Endothelial cell (in vitro differentiated cells): ENCODE measurements around the gene PLIN5. TPM values are rescaled to one million over a fixed set of nuclear protein-coding genes. Genes with fewer than 3 reads are reported as not detected.

Experiments
- DNase-seq: peaks from one replicate; pipeline ENCODE4 v3.0.0; 2021; ENCODE audit warnings: low spot score
- H3K27ac Mint-ChIP-seq: one replicate; pipeline ENCODE4 v1.8.0; 2021; ENCODE audit warnings: mixed read lengths, inconsistent platforms; ENCODE audit not compliant: unreplicated experiment
- H3K27me3 Mint-ChIP-seq: one replicate; pipeline ENCODE4 v1.8.0; 2021; ENCODE audit warnings: mild to moderate bottlenecking, moderate library complexity, mixed read lengths, inconsistent platforms; ENCODE audit not compliant: unreplicated experiment
- H3K36me3 Mint-ChIP-seq: one replicate; pipeline ENCODE4 v1.8.0; 2021; ENCODE audit warnings: mild to moderate bottlenecking, low read depth, mixed read lengths, inconsistent platforms; ENCODE audit not compliant: unreplicated experiment
- H3K4me1 Mint-ChIP-seq: one replicate; pipeline ENCODE4 v1.8.0; 2021; ENCODE audit warnings: mild to moderate bottlenecking, mixed read lengths, inconsistent platforms; ENCODE audit not compliant: unreplicated experiment
- H3K4me3 Mint-ChIP-seq: one replicate; pipeline ENCODE4 v1.8.0; 2021; ENCODE audit warnings: mild to moderate bottlenecking, mixed read lengths, inconsistent platforms; ENCODE audit not compliant: unreplicated experiment
- H3K9me3 Mint-ChIP-seq: one replicate; pipeline ENCODE4 v1.8.0; 2021; ENCODE audit warnings: mixed read lengths, inconsistent platforms; ENCODE audit not compliant: unreplicated experiment
- CTCF ChIP-seq: fragments of 200-600 bp; sonication (generic); IDR thresholded peaks from one replicate; pipeline ENCODE4 v1.5.0; 2021; ENCODE audit warnings: antibody characterized with exemption; ENCODE audit not compliant: unreplicated experiment
- total RNA-seq: library from RNA; stranded (reverse); fragmentation: NEBNext Ultra II Directional; extraction: Animal tissue kit (Norgen Biotek cat#: 25700); gene quantifications from one replicate; pipeline ENCODE4 v1.2.1, GENCODE V29; 2021; ENCODE audit not compliant: unreplicated experiment

The PLIN5 gene
- total RNA-seq, 1 donor from 2014 or later, result 0.64 TPM

- peaks cover 21% of the 10 kb centered on the region for H3K27me3 Mint-ChIP-seq
These were observed 18.1 kb downstream of the PLIN5 start for GRCh38 chr19:4516939-4517300.

GRCh38 chr19:4516199-4516938, 18.7 kb downstream of the PLIN5 start:
- H3K36me3 Mint-ChIP-seq, result no peaks in the 10 kb centered on the region
- H3K27ac Mint-ChIP-seq, result no peak overlapping the region
- no peak overlapping the region for H3K4me3 Mint-ChIP-seq
- H3K27me3 Mint-ChIP-seq, result peaks cover 20% of the 10 kb centered on the region
- DNase-seq, result no peak
- H3K9me3 Mint-ChIP-seq, result no peaks in the 10 kb centered on the region
- H3K4me1 Mint-ChIP-seq, result peaks cover 3% of the 10 kb centered on the region
- no peak for TF ChIP-seq CTCF

More at GRCh38 chr19:4516939-4517300, 18.1 kb downstream of the PLIN5 start:
- no peak for DNase-seq
- no peak for TF ChIP-seq CTCF
- H3K9me3 Mint-ChIP-seq, result no peaks in the 10 kb centered on the region
- no peak overlapping the region for H3K4me3 Mint-ChIP-seq
- no peak overlapping the region for H3K27ac Mint-ChIP-seq
- no peaks in the 10 kb centered on the region for H3K36me3 Mint-ChIP-seq
- peaks cover 3% of the 10 kb centered on the region for H3K4me1 Mint-ChIP-seq

- DNase-seq, result no peak
- Mint-ChIP-seq H3K36me3 (no peaks in the 10 kb centered on the region), H3K27ac (no peak overlapping the region), H3K9me3 (no peaks in the 10 kb centered on the region), H3K4me1 (peaks cover 3% of the 10 kb centered on the region), H3K4me3 (no peak overlapping the region), H3K27me3 (peaks cover 18% of the 10 kb centered on the region)
- no peak for TF ChIP-seq CTCF
These were observed 19.3 kb downstream of the PLIN5 start for GRCh38 chr19:4515732-4516131.

- Mint-ChIP-seq H3K27ac (no peak overlapping the region), H3K36me3 (no peaks in the 10 kb centered on the region), H3K4me3 (no peak overlapping the region), H3K9me3 (no peaks in the 10 kb centered on the region), H3K4me1 (no peaks in the 10 kb centered on the region), H3K27me3 (peaks cover 18% of the 10 kb centered on the region)
- no peak for DNase-seq
- TF ChIP-seq CTCF, result no peak
These were observed 21.8 kb downstream of the PLIN5 start for GRCh38 chr19:4513248-4513647.

- no peaks in the 10 kb centered on the region for H3K9me3 Mint-ChIP-seq
These were observed 23.0 kb downstream of the PLIN5 start for GRCh38 chr19:4512070-4512469.

More at GRCh38 chr19:4512070-4512469, 23.0 kb downstream of the PLIN5 start:
- H3K4me3 Mint-ChIP-seq, result no peak overlapping the region
- H3K4me1 Mint-ChIP-seq, result no peaks in the 10 kb centered on the region
- H3K27me3 Mint-ChIP-seq, result peaks cover 25% of the 10 kb centered on the region
- no peak for TF ChIP-seq CTCF
- DNase-seq, result no peak
- H3K27ac Mint-ChIP-seq, result no peak overlapping the region
- H3K36me3 Mint-ChIP-seq, result peaks cover 2% of the 10 kb centered on the region
